HepG2 (cell line): ENCODE results near the gene MUC22. TPM values are rescaled to one million over a fixed set of nuclear protein-coding genes. Genes with fewer than 3 reads are reported as not detected.

Experiments used
- ATAC-seq: fragments of 200-7000 bp; cut with Tn5 transposase; 3 replicates; pipeline ENCODE4 v1.9.1; 2020; ENCODE audit warnings: mild to moderate bottlenecking, moderate library complexity
- BruUV-seq: library from RNA; stranded (reverse); fragments of 400-500 nt; replicated peaks from 2 replicates; lab custom pipeline; 2021; lab: Mats Ljungman, UMichigan
- CTCF ChIA-PET: fragments of 300-600 bp; formaldehyde crosslinking; extraction: SDS; loops from one replicate; lab custom pipeline; 2021; ENCODE audit warnings: low total read pairs, inconsistent platforms, low intra/inter-chr PET ratio; lab: Yijun Ruan, JAX
- POLR2A ChIA-PET: fragments of 350-600 bp; sonication (Branson Sonifier 250); formaldehyde crosslinking; loops from one replicate; lab custom pipeline; 2020; ENCODE audit warnings: antibody characterized with exemption, inconsistent platforms; lab: Yijun Ruan, JAX
- DNase-seq: peaks from one replicate; pipeline ENCODE4 v3.0.0-alpha.2; 2015; ENCODE audit warnings: low spot score
- FAIRE-seq: peaks from 3 replicates; lab custom pipeline; 2011; peaks lifted over from hg19 to GRCh38; lab: Jason Lieb, UNC
- H2AFZ ChIP-seq: one replicate; pipeline ENCODE4 v1.6.1; 2011; ENCODE audit warnings: low read length, inconsistent platforms
- H3K27ac ChIP-seq: fragments of 300-600 bp; 3 replicates; pipeline ENCODE4 v1.8.0; 2011; ENCODE audit warnings: mixed run types, mild to moderate bottlenecking, mixed read lengths, low read length, inconsistent platforms; ENCODE audit not compliant: insufficient read depth; ENCODE audit errors: extremely low read length
- H3K27me3 ChIP-seq, 2 experiments: fragments of 200-600 bp in 1 of 2; 2 replicates in 1 of 2; 3 replicates in 1 of 2; pipeline versions ENCODE4 v1.6.0 to v1.8.0; 2011; ENCODE audit warnings: low read length in 2 of 2, mild to moderate bottlenecking in 2 of 2, moderate library complexity in 2 of 2, inconsistent platforms in 1 of 2; ENCODE audit not compliant: insufficient read depth in 2 of 2, control insufficient read depth in 1 of 2
- H3K36me3 ChIP-seq, 2 experiments: fragments of 200-600 bp in 1 of 2; replicated peaks in 1 of 2; 2 replicates in 1 of 2; 3 replicates in 1 of 2; pipeline versions ENCODE4 v1.5.1 to v1.8.0; 2011; ENCODE audit warnings: low read length in 2 of 2, inconsistent platforms in 1 of 2; ENCODE audit not compliant: insufficient read depth in 2 of 2, control insufficient read depth in 1 of 2
- H3K4me1 ChIP-seq: 2 replicates; pipeline ENCODE4 v1.5.1; 2012; ENCODE audit warnings: low read length, inconsistent platforms; ENCODE audit not compliant: insufficient read depth
- H3K4me2 ChIP-seq: 2 replicates; pipeline ENCODE4 v1.6.0; 2011; ENCODE audit warnings: low read depth, low read length, inconsistent platforms
- H3K4me3 ChIP-seq, 3 experiments: fragments of 200-600 bp in 1 of 3; sonication (generic), shearing (Covaris generic) in 1 of 3; replicated peaks in 1 of 3; 2 replicates each; pipeline ENCODE4 v1.5.1; 2011 to 2016; ENCODE audit warnings: low read length in 3 of 3, inconsistent platforms in 2 of 3, low read depth in 2 of 3, mild to moderate bottlenecking in 2 of 3, control low read depth in 1 of 3, mixed read lengths in 1 of 3; ENCODE audit not compliant: insufficient read depth in 1 of 3
- H3K79me2 ChIP-seq: one replicate; pipeline ENCODE4 v1.6.1; 2011; ENCODE audit warnings: low read length, inconsistent platforms; ENCODE audit not compliant: insufficient read depth
- H3K9ac ChIP-seq: 2 replicates; pipeline ENCODE4 v1.6.0; 2011; ENCODE audit warnings: mild to moderate bottlenecking, low read depth, low read length, inconsistent platforms; ENCODE audit not compliant: insufficient read depth
- H3K9me3 ChIP-seq: 2 replicates; pipeline ENCODE4 v1.5.1; 2012; ENCODE audit warnings: mild to moderate bottlenecking, low read length
- H4K20me1 ChIP-seq: 2 replicates; pipeline ENCODE4 v1.6.0; 2011; ENCODE audit warnings: inconsistent platforms, mild to moderate bottlenecking, low read length, moderate library complexity; ENCODE audit not compliant: insufficient read depth
- ADNP ChIP-seq: sonication (generic); formaldehyde crosslinking; IDR thresholded peaks from 2 replicates; pipeline ENCODE4 v1.4.0; 2020; ENCODE audit warnings: missing genetic modification reagents
- FOXJ3 ChIP-seq: sonication (generic); formaldehyde crosslinking; IDR thresholded peaks from 2 replicates; pipeline ENCODE4 v1.4.0; 2020; ENCODE audit warnings: missing genetic modification reagents, mild to moderate bottlenecking, borderline replicate concordance
- GFI1 ChIP-seq: sonication (generic); formaldehyde crosslinking; IDR thresholded peaks from 2 replicates; pipeline ENCODE4 v1.5.0; 2020; ENCODE audit warnings: missing genetic modification reagents, mild to moderate bottlenecking, borderline replicate concordance
- HOXA5 ChIP-seq: sonication (generic); formaldehyde crosslinking; IDR thresholded peaks from 2 replicates; pipeline ENCODE4 v1.4.0; 2020; ENCODE audit warnings: missing genetic modification reagents
- KDM4B ChIP-seq: sonication (generic); formaldehyde crosslinking; IDR thresholded peaks from 2 replicates; pipeline ENCODE4 v1.4.0; 2020; ENCODE audit warnings: missing genetic modification reagents
- KLF13 ChIP-seq: sonication (generic); formaldehyde crosslinking; IDR thresholded peaks from 2 replicates; pipeline ENCODE4 v1.4.0; 2020; ENCODE audit warnings: mild to moderate bottlenecking, missing genetic modification reagents
- NFE2L1 ChIP-seq: sonication (generic); formaldehyde crosslinking; IDR thresholded peaks from 2 replicates; pipeline ENCODE4 v1.4.0; 2020; ENCODE audit warnings: missing genetic modification reagents, mild to moderate bottlenecking, borderline replicate concordance
- PAF1 ChIP-seq: IDR thresholded peaks from 2 replicates; pipeline ENCODE4 v1.6.1; 2016; ENCODE audit warnings: missing genetic modification reagents, missing compliant biosample characterization
- SSRP1 ChIP-seq: IDR thresholded peaks from 2 replicates; pipeline ENCODE4 v1.6.1; 2016; ENCODE audit warnings: control low read depth
- ZBTB21 ChIP-seq: sonication (generic); formaldehyde crosslinking; IDR thresholded peaks from 2 replicates; pipeline ENCODE4 v1.4.0; 2020; ENCODE audit warnings: missing genetic modification reagents
- ZNF382 ChIP-seq: sonication (generic); formaldehyde crosslinking; IDR thresholded peaks from 2 replicates; pipeline ENCODE4 v1.5.0; 2020; ENCODE audit warnings: missing genetic modification reagents, mild to moderate bottlenecking, borderline replicate concordance
- WGBS: methylation state at CpG from one replicate; pipeline ENCODE4 v1.1.6; 2017; ENCODE audit warnings: low lambda C conversion rate; 5-methylcytosine and 5-hydroxymethylcytosine counted together
- in situ Hi-C: cut with HindIII; loops from 2 replicates; pipeline ENCODE4 v1.10.0; 2017; ENCODE audit warnings: low pct_unique_long_range_greater_than_20kb; ENCODE audit not compliant: extremely low pct_ligation_motif_present
- intact Hi-C: fragments of 100-400 bp; cut with micrococcal nuclease; formaldehyde crosslinking; loops from one replicate; pipeline ENCODE4 v1.10.0; 2022; ENCODE audit not compliant: unreplicated experiment
- polyA plus RNA-seq, 8 experiments: library from polyadenylated mRNA; depleted of rRNA in 3 of 8; stranded (reverse) in 7 of 8; unstranded in 1 of 8; fragments of >200 nt; fragmentation: Illumina TruSeq in 4 of 8; extraction: Trizol in 4 of 8; gene quantifications; 2 replicates each; pipeline versions ENCODE4 v1.2.1 to v1.2.3, GENCODE V29; 2011 to 2016; ENCODE audit warnings: low read depth in 4 of 8, missing spikeins in 1 of 8, mixed read lengths in 1 of 8; ENCODE audit not compliant: insufficient read depth in 1 of 8
- total RNA-seq, 5 experiments: library from RNA; depleted of rRNA; stranded (reverse); fragments of >200 nt; fragmentation: Illumina TruSeq; extraction: Trizol; gene quantifications; 2 replicates each; pipeline ENCODE4 v1.2.3, GENCODE V29; 2016; ENCODE audit warnings: low read depth in 1 of 5
- TF ChIP-seq, protein P1 (sequence below): sonication (generic); formaldehyde crosslinking; conservative IDR thresholded peaks from 2 replicates; pipeline ENCODE4 v1.8.0; 2022; ENCODE audit warnings: missing genetic modification reagents
- TF ChIP-seq, protein P2 (sequence below): sonication (generic); formaldehyde crosslinking; IDR thresholded peaks from 2 replicates; pipeline ENCODE4 v1.4.0; 2020; ENCODE audit warnings: mild to moderate bottlenecking, missing genetic modification reagents
- TF ChIP-seq, protein P3 (sequence below): sonication (generic); formaldehyde crosslinking; IDR thresholded peaks from 2 replicates; pipeline ENCODE4 v1.5.0; 2020; ENCODE audit warnings: missing genetic modification reagents

MUC22 gene
- total and polyA plus RNA-seq, 2 of the 13 experiments (the other 11 are each of a cell fraction or from before 2014, with no cell fraction given): not detected

DNA sequence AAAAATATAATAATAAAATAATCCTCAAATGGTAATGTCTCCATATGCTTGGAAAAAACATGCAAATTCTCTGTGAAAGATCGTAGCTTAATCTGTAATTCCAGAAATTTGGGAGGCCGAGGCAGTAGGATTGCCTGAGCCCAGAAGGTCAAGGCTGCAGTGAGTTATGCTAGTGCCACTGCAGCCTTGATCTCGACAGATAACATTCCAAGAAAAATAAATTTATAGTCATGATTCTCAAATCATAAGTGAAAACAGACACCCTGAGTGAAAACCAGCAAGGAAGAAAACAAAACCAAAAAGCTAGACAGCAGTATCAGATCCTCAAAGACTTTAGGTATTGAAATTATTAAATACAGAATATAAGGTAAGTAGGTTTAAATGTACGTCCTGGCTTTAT, 30.6 kb upstream of the MUC22 start:
- Histone ChIP-seq H3K9me3 (no peaks in the 10 kb centered on the region), H2AFZ (no peak overlapping the region), H3K4me3 (no peak overlapping the region), H3K79me2 (no peaks in the 10 kb centered on the region), H3K36me3 (no peaks in the 10 kb centered on the region), H4K20me1 (no peaks in the 10 kb centered on the region), H3K27ac (no peak overlapping the region), H3K4me1 (peaks cover 7% of the 10 kb centered on the region; the same call in 1 of the 2 replicates), H3K4me2 (no peak overlapping the region), H3K9ac (no peak overlapping the region), H3K27me3 (0 out of 5 replicates have a peak, but pooled peaks cover 0 to 9% of the 10 kb centered on the region in 2 experiments)
- in situ Hi-C loops: no loop called here
- POLR2A ChIA-PET: no interaction called here
- no TSS peak for BruUV-seq
- WGBS: 1% methylated on average over 4 of the region's 4 CpGs
- TF ChIP-seq SSRP1 (CRISPR knock-in tag): no peak
- no peak for TF ChIP-seq ADNP (CRISPR knock-in tag)
- TF ChIP-seq, protein P1, sequence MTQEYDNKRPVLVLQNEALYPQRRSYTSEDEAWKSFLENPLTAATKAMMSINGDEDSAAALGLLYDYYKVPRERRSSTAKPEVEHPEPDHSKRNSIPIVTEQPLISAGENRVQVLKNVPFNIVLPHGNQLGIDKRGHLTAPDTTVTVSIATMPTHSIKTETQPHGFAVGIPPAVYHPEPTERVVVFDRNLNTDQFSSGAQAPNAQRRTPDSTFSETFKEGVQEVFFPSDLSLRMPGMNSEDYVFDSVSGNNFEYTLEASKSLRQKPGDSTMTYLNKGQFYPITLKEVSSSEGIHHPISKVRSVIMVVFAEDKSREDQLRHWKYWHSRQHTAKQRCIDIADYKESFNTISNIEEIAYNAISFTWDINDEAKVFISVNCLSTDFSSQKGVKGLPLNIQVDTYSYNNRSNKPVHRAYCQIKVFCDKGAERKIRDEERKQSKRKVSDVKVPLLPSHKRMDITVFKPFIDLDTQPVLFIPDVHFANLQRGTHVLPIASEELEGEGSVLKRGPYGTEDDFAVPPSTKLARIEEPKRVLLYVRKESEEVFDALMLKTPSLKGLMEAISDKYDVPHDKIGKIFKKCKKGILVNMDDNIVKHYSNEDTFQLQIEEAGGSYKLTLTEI (CRISPR knock-in tag): no peak
- no peak for TF ChIP-seq ZNF382 (CRISPR knock-in tag)
- TF ChIP-seq, protein P2, sequence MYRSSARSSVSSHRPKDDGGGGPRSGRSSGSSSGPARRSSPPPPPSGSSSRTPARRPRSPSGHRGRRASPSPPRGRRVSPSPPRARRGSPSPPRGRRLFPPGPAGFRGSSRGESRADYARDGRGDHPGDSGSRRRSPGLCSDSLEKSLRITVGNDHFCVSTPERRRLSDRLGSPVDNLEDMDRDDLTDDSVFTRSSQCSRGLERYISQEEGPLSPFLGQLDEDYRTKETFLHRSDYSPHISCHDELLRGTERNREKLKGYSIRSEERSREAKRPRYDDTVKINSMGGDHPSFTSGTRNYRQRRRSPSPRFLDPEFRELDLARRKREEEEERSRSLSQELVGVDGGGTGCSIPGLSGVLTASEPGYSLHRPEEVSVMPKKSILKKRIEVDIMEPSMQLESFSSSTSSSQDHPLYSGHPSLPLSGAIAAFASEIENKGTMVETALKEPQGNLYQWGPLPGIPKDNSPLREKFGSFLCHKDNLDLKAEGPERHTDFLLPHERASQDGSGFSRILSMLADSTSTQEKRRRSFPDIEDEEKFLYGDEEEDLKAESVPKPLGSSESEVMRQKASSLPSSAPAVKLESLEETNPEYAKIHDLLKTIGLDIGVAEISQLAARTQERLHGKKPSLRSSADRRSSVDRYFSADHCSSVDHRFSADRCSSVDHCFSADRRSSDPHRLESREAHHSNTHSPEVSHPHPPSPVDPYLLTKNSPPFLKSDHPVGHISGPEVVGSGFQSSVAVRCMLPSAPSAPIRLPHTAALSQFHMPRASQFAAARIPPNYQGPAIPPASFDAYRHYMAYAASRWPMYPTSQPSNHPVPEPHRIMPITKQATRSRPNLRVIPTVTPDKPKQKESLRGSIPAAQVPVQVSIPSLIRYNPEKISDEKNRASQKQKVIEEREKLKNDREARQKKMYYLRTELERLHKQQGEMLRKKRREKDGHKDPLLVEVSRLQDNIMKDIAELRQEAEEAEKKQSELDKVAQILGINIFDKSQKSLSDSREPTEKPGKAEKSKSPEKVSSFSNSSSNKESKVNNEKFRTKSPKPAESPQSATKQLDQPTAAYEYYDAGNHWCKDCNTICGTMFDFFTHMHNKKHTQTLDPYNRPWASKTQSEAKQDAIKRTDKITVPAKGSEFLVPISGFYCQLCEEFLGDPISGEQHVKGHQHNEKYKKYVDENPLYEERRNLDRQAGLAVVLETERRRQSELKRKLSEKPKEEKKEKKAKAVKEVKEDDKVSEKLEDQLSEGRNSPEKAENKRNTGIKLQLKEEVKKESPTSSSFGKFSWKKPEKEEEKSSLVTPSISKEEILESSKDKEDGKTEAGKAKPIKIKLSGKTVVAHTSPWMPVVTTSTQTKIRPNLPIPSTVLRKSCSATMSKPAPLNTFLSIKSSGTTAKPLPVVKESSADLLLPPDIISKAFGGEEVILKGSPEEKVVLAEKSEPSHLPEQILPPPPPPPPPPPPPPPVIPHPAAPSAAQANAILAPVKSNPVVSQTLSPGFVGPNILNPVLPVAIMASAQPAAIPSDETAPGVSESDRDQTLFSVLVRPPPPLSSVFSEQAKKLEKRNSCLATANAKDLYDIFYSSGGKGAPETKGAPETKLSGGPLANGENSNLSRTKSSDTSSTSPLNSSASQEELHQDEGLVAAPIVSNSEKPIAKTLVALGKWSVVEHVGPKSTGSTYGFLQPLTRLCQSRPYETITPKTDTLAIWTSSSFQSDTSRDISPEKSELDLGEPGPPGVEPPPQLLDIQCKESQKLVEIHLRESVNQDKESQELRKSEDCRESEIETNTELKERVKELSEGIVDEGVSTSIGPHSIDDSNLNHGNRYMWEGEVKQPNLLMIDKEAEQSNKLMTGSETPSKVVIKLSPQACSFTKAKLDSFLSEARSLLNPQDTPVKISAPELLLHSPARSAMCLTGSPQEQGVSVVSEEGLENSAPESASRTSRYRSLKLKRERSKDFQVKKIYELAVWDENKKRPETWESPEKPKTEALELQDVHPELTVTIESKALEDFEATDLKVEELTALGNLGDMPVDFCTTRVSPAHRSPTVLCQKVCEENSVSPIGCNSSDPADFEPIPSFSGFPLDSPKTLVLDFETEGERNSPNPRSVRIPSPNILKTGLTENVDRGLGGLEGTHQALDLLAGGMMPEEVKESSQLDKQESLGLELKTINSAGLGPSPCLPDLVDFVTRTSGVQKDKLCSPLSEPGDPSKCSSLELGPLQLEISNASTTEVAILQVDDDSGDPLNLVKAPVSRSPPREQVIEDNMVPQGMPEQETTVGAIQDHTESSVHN (CRISPR knock-in tag): no peak
- TF ChIP-seq PAF1 (CRISPR knock-in tag): no peak
- no peak for TF ChIP-seq KLF13 (CRISPR knock-in tag)
- TF ChIP-seq, protein P3, sequence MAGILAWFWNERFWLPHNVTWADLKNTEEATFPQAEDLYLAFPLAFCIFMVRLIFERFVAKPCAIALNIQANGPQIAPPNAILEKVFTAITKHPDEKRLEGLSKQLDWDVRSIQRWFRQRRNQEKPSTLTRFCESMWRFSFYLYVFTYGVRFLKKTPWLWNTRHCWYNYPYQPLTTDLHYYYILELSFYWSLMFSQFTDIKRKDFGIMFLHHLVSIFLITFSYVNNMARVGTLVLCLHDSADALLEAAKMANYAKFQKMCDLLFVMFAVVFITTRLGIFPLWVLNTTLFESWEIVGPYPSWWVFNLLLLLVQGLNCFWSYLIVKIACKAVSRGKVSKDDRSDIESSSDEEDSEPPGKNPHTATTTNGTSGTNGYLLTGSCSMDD: no peak
- no peak for TF ChIP-seq FOXJ3 (CRISPR knock-in tag)
- no peak for TF ChIP-seq NFE2L1 (CRISPR knock-in tag)
- TF ChIP-seq ZBTB21 (CRISPR knock-in tag): no peak
- TF ChIP-seq HOXA5 (CRISPR knock-in tag): no peak
- TF ChIP-seq GFI1 (CRISPR knock-in tag): no peak
- no peak for TF ChIP-seq KDM4B (CRISPR knock-in tag)
- DNase-seq (no peak), ATAC-seq (no peak), FAIRE-seq (no peak)
- CTCF ChIA-PET: no interaction called here
- intact Hi-C loops: no loop called here
